HG03439 (cell line): ENCODE data around the gene CHD1L.
"Not testable (repeated sequence)": the region's sequence is repeated elsewhere in the genome, so short reads cannot be mapped to it uniquely, and the experiment has no call there.

Experiments
- ATAC-seq: cut with Tn5 transposase; IDR thresholded peaks from one replicate; pipeline ENCODE4 v1.9.1; 2021; ENCODE audit warnings: mild to moderate bottlenecking, moderate library complexity; ENCODE audit not compliant: unreplicated experiment

CHD1L gene

DNA sequence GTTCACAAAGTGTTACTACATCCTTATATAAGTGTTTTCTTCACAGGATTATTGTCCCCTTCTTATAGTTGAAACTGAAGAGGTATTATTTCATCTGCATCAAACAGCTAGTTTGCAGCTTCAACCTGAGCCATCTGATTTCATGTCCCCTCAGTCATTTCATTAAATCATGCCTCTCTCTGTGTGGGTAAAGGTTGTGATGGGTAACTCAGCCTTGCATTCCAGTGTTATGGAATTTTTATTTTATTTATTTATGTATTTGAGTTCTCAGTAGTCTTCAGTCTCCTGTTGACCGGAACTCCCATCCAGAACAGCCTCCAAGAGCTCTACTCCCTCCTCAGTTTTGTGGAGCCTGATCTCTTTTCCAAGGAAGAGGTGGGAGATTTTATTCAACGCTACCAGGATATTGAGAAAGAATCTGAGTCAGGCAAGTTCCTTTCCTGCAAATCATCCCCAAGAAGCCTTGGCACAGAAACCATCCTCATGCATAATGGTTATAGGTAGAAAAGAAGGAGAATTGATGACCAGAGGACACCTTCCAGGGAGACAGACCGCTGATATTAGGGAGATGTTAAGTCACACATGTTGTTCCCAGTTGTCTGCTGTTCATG lies 21.8 kb downstream of the CHD1L start:
- no peak for ATAC-seq

DNA sequence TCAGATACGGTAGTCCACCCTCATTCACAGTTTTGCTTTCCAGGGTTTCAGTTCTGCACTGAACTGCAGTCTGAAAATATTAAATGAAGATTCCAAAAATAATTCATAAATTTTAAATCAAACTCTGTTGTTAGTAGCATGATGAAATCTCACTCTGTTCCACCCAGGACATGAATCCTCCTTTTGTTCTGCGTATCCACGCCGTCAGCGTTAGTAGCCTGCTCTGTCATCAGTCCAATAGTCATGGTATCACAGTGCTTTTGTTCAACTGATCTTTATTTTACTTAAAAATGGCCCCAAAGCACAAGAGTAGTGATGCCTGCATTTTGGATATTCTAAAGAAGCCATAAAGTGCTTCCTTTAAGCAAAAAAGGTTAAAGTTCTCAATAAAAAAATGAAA lies 23.9 kb downstream of the CHD1L start:
- ATAC-seq, result no peak

DNA sequence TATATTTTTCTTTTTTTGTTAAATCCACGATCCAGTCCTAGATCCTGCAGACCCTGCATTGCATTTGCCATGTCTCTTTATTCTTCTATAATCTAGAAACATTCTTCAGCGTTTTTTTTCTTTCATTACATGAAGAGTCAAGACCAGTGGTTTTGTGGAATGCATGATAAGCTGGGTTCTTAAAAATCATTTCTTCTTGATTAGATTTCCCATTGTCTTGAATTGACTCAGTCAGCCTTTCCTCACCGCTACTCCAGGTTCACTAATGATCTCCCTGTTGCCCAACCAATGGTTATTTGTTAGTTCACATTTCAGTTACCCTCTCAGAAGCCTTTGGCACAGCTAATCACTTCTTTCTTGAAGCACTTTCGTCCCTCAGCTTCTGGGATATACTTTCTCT lies 25.2 kb downstream of the CHD1L start:
- ATAC-seq, result no peak

DNA sequence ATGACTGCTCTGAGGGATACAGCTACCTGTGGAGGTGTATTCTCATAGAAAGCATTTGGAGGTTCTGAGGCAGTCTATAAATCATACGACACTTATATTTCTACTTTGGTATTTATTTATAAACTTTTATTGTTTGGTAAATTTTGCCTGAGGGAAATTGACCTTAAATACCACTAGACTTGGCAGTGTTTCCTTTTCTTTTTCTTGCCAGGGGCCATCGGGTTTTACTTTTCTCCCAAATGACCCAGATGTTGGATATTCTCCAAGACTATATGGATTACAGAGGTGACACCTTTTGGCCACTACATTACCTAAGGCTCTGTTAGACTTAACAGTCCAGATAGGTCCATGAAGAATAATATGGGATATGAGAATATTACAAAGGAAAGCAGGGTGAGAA lies 28.2 kb downstream of the CHD1L start:
- ATAC-seq, result no peak

DNA sequence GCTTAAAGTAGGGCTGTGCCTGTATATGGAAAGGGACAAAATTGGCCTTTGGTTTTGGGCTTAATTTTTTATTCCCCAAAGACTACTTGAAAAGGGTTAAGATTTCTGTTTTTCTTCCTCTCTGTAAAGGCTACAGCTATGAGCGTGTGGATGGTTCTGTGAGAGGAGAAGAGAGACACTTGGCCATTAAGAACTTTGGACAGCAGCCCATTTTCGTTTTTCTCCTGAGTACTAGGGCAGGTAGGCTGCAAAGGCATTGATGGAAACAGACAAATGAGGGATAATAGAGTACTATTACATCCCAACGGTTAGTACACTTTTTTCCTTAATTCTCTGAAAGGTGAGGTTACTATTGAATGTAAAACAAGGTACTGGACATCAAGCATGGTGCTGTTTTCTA lies 29.6 kb downstream of the CHD1L start:
- no peak for ATAC-seq

DNA sequence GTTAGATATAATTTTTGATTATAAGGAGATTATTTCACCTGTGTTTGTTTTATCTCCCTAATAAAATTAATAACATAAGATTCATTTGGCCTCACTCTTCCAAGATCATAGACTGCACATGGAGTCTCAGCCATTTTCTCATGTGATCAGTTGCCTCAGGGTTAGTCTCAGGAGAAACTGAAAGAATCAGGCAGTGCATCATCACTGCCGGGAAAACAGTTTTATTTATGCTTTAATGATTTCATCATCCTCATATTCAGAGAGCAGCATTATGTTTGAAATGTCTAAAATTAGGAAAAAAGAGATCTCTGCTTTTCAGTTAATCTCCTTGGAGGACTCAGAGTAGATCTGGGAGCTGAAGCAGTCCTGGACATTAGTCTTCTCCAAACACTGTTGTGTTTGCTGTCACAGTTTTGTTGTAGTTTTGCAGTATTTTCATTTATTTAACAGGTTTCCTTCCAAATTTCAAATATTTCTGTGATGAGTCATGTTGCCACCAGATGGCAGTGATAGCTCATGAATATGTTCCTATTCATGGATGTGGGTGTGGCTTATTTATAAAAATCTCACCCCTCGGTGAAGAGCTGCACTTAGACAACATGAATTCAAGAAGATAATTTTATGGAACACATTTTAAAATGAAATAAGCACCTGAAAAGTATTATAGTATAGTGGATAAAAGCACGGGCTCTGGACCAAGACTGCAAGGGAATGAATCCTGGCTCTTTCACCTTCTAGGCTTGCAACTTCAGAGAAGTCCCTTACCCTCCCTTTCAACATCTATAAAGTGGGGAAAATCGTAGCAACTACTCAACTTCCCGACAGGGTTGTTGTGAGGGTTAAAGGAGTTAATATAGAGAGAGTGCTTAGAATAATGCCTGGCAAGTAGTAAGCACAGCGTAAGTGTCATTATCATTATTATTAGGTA lies 31.2 kb downstream of the CHD1L start:
- ATAC-seq, result no peak

DNA sequence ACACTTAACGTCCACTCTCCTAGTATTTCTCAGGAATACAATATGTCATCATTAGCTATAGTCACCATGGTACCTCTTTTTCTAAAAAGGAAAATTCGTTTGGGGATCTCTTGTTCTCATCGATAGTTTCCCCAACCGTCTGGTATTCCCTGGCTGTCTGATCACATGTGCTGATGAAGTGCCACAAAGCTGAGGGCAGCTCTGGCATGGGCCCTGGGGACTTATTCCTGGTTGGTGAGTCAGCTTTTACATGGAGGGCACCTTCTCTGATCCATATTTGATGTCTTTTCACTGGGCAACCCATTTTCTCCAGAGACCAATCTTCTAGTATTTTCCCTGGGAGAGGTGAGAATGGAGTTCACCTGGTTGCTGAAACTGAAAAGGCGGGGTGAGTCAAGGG lies 39.5 kb downstream of the CHD1L start:
- ATAC-seq, result no peak

DNA sequence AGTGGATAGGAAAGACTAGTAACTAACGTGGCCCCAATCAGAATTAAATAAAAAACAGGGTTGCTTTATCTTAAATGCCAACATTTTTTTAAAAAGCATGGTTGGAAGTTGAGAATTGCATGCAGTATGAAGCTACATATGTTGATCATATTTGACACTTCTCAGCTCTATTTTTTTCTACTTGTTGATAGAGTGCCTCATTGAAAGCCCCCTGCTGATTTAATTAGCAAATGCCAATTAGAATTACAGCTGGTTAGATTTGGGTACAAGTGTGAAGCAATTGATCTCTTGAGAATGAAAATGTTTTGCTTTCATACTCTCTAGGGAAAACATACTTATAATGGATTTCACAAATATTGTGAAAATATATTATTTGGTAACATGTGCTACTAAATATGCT lies 40.5 kb downstream of the CHD1L start:
- ATAC-seq, result no peak

DNA sequence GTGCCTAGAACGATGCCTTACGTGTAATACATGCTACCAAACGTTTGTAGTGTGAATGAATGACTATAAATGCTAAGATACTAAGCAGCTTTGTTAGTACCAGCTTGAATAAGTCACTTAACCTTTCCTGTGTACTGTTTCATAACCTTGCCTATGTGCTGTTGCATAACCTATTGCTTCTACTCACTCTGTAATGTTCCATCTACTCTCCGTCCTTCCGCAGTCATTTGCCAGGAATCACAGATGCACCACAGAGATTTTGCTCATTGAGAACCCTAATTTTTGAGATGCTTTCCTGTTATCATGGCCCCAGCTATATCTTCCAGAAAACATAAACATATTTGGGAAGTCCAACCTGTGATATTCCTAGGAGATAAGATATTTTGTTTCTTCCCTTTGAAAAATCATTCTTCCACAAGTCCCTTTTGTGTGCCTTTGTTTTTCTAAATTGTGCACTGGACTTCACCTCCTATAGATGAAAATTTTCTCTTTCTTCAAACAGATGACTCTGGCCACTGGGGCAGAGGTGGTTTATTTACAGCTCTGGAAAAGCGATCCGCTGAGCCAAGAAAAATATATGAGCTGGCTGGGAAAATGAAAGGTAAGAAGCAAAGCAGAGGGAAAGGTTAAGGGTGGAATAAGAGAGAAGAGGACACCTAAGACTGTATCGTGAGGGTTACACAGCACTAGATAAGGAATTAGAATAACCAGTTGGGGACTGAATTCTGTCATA lies 44.8 kb downstream of the CHD1L start:
- no peak for ATAC-seq

DNA sequence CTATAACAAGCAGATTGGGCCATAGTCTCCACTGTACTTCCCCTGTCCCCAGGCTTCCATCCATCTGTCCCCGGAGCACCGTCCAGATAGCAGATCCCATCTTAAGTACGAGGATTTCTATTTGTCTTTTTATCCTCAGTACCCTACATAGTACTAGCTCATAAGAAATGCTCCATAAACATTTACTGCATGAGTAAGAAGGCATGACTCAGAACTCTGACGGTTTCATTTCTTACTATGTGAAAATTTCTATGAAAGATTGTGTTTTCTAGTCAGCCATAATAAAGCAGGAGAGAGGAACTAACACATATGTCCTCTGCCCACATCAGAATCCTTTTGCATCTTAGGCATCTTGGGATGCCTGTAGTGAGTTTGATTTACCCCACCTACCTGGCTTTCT lies 49.5 kb downstream of the CHD1L start:
- ATAC-seq, result no peak

DNA sequence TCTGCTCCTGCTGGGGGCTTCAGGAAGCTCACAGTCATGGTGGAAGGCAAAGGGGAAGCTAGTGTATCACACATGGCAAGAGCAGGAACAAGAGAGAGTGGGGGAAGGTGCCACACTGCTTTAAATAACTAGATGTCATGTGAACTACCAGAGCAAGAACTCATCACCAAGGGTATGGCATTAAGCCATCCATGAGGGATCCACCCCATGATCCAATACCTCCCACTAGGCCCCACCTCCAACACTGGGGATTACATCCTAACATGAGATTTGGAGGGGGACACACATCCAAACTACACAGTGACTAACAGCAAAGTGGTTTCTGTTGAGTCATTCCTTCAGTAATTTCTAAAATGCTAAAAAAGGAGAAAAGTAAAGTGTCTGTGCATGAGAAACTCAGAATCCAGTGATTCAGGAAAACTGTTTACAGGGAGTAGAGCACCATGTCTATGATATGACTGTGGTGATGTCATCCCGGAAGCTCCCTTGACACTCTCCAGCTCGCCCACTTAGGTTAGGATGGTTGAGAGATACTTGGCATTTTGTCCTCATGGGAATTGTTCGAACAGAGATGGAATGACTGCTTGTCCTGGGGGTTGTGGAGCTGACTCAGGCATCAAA lies 50.3 kb downstream of the CHD1L start:
- no peak for ATAC-seq

DNA sequence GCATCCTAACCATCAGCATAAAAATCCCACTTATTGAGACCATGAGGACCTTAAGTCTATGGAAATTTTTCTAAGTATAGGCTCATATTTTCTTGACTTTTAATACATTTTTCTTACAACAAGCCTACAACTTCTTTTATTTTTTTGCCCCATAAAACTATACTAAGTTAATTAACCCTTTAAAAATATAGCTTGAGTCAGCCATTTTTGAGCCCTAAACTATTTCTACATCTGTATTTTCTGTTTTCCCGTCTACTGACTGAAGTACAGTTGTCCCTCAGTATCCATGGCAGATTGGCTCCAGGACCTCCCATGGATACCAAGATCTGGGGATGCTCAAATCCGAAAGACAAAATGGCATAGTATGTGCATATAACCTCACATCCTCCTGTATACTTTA lies 55.0 kb downstream of the CHD1L start:
- ATAC-seq, result no peak

DNA sequence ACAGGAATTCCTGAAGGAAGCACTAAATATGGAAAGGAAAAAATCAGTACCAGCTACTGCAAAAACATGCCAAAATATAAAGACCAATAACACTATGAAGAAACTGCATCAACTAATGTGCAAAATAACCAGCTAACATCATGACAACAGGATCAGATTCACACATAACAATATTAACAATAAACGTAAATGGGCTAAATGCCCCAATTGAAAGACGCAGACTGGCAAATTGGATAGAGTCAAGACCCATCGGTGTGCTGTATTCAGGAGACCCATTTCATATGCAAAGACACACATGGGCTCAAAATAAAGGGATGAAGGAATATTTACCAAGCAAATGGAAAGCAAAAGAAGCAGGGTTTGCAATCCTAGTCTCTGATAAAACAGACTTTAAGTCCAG lies 63.3 kb downstream of the CHD1L start:
- not testable (repeated sequence) for ATAC-seq

DNA sequence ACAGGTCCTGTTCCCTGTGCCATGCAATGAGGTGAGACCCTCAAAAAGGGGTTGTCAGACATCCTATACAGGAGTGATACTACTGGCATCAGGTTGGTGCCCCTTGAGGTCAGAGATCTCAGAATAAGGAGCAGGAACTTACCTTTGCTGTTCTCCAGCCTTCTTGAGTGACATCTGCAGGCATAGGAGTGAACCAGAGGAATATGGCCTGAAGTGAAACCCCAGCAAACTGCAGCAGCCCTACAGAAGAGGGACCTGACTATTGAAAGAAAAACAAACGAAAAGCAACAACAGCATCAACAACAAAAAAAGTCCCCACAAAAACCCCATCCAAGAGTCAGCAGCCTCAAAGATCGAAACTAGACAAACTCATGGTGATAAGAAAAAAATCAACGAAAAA lies 74.5 kb downstream of the CHD1L start:
- ATAC-seq, result no peak

DNA sequence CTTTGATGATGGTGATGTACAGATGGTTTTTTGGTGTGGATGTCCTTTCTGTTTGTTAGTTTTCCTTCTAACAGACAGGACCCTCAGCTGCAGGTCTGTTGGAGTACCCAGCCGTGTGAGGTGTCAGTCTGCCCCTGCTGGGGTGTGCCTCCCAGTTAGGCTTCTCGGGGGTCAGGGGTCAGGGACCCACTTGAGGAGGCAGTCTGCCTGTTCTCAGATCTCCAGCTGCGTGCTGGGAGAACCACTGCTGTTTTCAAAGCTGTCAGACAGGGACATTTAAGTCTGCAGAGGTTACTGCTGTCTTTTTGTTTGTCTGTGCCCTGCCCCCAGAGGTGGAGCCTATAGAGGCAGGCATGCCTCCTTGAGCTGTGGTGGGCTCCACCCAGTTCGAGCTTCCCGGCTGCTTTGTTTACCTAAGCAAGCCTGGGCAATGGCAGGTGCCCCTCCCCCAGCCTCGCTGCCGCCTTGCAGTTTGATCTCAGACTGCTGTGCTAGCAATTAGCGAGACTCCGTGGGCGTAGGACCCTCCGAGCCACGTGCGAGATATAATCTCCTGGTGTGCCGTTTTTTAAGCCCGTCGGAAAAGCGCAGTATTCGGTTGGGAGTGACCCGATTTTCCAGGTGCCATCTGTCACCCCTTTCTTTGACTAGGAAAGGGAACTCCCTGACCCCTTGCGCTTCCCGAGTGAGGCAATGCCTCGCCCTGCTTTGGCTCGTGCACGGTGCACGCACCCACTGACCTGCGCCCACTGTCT lies 84.6 kb downstream of the CHD1L start:
- ATAC-seq, result not testable (repeated sequence)

DNA sequence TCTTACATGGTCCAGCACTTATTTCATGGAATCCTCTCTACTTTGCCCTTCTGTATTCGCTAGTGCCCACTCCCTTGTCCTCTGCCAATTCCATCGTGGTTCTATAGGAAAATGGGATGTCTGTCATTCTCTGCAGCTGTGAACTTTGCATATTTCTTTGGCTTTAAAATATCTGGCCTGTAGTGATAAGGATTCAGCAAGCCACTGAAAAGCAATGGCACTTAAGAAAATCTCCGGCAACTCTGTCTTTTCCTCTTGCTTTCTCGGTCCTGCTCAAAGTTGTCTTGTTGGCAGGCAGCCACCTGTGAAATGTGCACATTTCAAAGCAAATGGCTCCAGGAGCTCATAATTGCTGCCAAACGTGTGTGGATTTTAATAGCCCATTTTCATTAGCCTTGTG lies 91.8 kb downstream of the CHD1L start:
- no peak for ATAC-seq

DNA sequence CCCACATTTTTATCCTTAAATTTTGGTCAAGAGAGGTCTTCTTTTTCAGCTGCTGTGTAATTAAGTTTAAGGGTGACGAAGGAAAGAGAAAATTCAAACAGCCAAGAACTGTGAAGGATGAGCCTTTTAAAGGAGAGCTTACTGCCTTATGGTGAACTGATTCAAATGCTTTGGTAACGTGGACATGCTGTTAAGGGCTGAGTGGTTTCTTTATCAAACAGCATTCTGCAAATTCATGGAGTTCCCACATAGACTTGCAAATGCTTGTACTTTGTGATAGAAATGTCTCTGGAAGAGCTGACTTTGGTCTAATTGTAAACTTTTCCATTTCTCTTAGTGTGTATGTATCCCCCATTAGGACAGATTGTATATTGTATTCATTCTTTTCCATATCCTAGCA lies 93.8 kb downstream of the CHD1L start:
- no peak for ATAC-seq

DNA sequence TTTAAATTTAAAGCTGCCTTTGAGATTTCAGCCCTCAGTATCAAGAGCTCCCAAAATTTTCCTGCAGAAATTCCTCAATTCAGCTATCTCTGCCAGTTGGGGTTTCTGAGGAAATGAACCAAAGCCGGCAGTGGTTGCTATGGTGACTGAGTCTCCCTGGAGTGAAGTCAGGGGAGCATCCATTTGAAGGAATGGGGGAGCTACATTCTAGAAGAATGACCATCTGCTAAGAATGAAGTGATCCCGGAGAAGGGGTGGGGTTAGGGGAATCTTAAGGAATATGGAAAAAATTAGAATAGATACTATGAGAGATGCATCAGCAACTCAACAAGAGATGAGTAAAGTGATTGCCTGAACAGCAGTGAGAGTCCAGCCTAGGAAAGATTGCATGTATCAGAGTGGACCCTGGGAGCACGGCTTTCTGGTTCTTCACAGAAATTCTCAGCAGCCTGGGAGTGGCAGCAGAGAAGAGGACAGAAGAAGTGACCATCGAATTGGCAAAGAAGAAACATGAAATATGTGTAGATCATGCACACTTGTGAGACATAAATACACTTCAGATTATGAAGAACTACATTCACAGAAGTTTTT lies 94.7 kb downstream of the CHD1L start:
- ATAC-seq, result no peak

DNA sequence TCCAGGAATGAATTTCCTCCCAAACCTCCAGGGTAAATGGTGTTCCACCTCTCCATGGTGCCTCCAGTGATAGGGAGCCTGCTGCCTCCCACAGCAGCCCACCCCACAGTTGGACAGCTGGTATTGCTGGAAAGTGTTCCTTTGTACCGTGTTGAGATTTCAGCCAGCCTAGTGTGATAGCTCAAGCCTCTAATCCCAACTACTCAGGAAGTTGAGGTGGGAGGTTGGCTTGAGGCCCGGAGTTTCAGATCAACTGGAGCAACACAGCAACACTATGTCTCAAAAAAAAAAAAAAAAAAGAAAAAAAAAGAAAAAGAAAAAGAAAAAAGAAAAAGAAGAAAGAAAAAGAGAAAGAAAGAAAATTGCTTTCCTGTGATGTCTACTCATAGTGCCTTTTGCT lies 96.1 kb downstream of the CHD1L start:
- no peak for ATAC-seq

DNA sequence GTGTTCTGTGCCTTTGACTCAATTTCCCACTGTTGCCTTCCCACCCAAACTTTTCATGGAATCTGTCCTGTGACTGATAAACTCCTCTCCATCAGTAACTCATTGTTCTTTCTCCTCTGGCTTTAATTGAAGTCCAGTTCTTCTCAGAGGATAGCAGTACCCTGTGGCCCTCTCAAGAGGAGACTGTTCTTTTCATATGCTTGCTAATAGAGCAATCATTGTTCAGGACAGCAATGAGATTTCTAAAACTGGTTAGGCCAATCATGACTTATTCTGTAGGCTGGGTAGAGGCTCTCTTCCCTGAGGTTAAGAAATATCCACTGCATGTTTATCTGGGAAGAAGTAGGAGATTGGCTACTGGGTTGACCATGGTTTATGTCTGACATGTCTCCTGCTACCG lies 98.8 kb downstream of the CHD1L start:
- ATAC-seq, result no peak
